K562 (cell line): ENCODE data around the gene TMCO4. TPM values are rescaled to one million over a fixed set of nuclear protein-coding genes. Genes with fewer than 3 reads are reported as not detected.

ENCODE experiments used
- ATAC-seq: fragments of 200-7000 bp; cut with Tn5 transposase; 3 replicates; pipeline ENCODE4 v1.9.1; 2020; ENCODE audit warnings: moderate library complexity
- BruUV-seq: library from RNA; stranded (reverse); fragments of 400-500 nt; replicated peaks from 2 replicates; lab custom pipeline; 2021; lab: Mats Ljungman, UMichigan
- CTCF ChIA-PET: fragments of 300-600 bp; formaldehyde crosslinking; extraction: SDS; loops from one replicate; lab custom pipeline; 2021; ENCODE audit warnings: low intra/inter-chr PET ratio; lab: Yijun Ruan, JAX
- POLR2A ChIA-PET: fragments of 300-600, 350-650 bp; sonication (Branson Sonifier 250); formaldehyde crosslinking; extraction: SDS; loops from one replicate; lab custom pipeline; 2021; ENCODE audit warnings: antibody characterized with exemption, inconsistent platforms; lab: Yijun Ruan, JAX
- DNase-seq, 4 experiments: peaks; one replicate each; pipeline versions ENCODE4 v3.0.0 to v3.0.0-alpha.2; 2011 to 2018; ENCODE audit warnings: low spot score in 3 of 4, mixed read lengths in 3 of 4; ENCODE audit errors: extremely low read depth in 1 of 4
- FAIRE-seq: peaks from 2 replicates; lab custom pipeline; 2011; peaks lifted over from hg19 to GRCh38; lab: Jason Lieb, UNC
- H2AFZ ChIP-seq: 2 replicates; pipeline ENCODE4 v1.6.0; 2011; ENCODE audit warnings: low read depth, low read length, control low read depth, inconsistent platforms
- H3K27ac ChIP-seq: fragments of 200-600 bp; 3 replicates; pipeline ENCODE4 v1.8.0; 2011; ENCODE audit warnings: low read depth, mild to moderate bottlenecking, control low read depth, inconsistent platforms, low read length, moderate library complexity, mixed read lengths; ENCODE audit errors: extremely low read depth
- H3K27me3 ChIP-seq, 2 experiments: fragments of 300-600 bp in 1 of 2; 2 replicates in 1 of 2; 3 replicates in 1 of 2; pipeline versions ENCODE4 v1.6.0 to v1.8.0; 2011; ENCODE audit warnings: inconsistent platforms in 2 of 2, low read length in 2 of 2, mild to moderate bottlenecking in 1 of 2, mixed read lengths in 1 of 2, moderate library complexity in 1 of 2; ENCODE audit not compliant: control insufficient read depth in 2 of 2, insufficient read depth in 2 of 2
- H3K36me3 ChIP-seq: fragments of 300-600 bp; 3 replicates; pipeline ENCODE4 v1.8.0; 2011; ENCODE audit warnings: mild to moderate bottlenecking, low read length, inconsistent platforms; ENCODE audit not compliant: control insufficient read depth, insufficient read depth
- H3K4me1 ChIP-seq, 2 experiments: fragments of 200-600 bp in 1 of 2; replicated peaks in 1 of 2; 2 replicates in 1 of 2; 3 replicates in 1 of 2; pipeline versions ENCODE4 v1.5.1 to v1.8.0; 2011; ENCODE audit warnings: inconsistent platforms in 2 of 2, low read length in 2 of 2, mild to moderate bottlenecking in 1 of 2, mixed read lengths in 1 of 2, moderate library complexity in 1 of 2; ENCODE audit not compliant: control insufficient read depth in 2 of 2, insufficient read depth in 2 of 2
- H3K4me2 ChIP-seq: 2 replicates; pipeline ENCODE4 v1.6.1; 2011; ENCODE audit warnings: low read length, control low read depth, inconsistent platforms, mixed read lengths; ENCODE audit not compliant: insufficient read depth
- H3K4me3 ChIP-seq: fragments of 200-600 bp; sonication (generic), shearing (Covaris generic); 2 replicates; pipeline ENCODE4 v1.5.1; 2016; ENCODE audit warnings: control low read depth, inconsistent platforms
- H3K79me2 ChIP-seq: fragments of 200-600 bp; 3 replicates; pipeline ENCODE4 v1.8.0; 2011; ENCODE audit warnings: low read length, inconsistent platforms; ENCODE audit not compliant: control insufficient read depth, insufficient read depth
- H3K9ac ChIP-seq, 2 experiments: 2 replicates each; pipeline versions ENCODE4 v1.6.0 to v1.6.1; 2011; ENCODE audit warnings: low read depth in 2 of 2, low read length in 2 of 2, control low read depth in 1 of 2, inconsistent platforms in 1 of 2, mild to moderate bottlenecking in 1 of 2, mixed read lengths in 1 of 2; ENCODE audit not compliant: insufficient read depth in 1 of 2
- H3K9me1 ChIP-seq: one replicate; pipeline ENCODE4 v1.6.0; 2011; ENCODE audit warnings: inconsistent platforms, mild to moderate bottlenecking, low read length, moderate library complexity; ENCODE audit not compliant: control insufficient read depth, insufficient read depth
- H3K9me3 ChIP-seq: replicated peaks from 2 replicates; pipeline ENCODE4 v1.5.1; 2011; ENCODE audit warnings: low read depth, low read length, inconsistent platforms; ENCODE audit not compliant: control insufficient read depth, insufficient read depth
- H4K20me1 ChIP-seq: replicated peaks from 2 replicates; pipeline ENCODE4 v1.6.1; 2011; ENCODE audit warnings: low read length, inconsistent platforms, mixed read lengths; ENCODE audit not compliant: control insufficient read depth, insufficient read depth
- FIP1L1 ChIP-seq: fragments of 200-400 bp; formaldehyde crosslinking; IDR thresholded peaks from 2 replicates; pipeline ENCODE4 v1.6.1; 2018; ENCODE audit warnings: mild to moderate bottlenecking, low read depth, low read length; ENCODE audit not compliant: poor library complexity, severe bottlenecking
- HIVEP1 ChIP-seq: fragments of 250-450 bp; sonication (Bioruptor Pico); IDR thresholded peaks from 2 replicates; pipeline ENCODE4 v1.4.0; 2020; ENCODE audit warnings: mild to moderate bottlenecking
- MITF ChIP-seq: IDR thresholded peaks from 2 replicates; pipeline ENCODE4 v1.6.1; 2014; ENCODE audit warnings: antibody characterized with exemption
- MTA1 ChIP-seq: fragments of 450-650 bp; IDR thresholded peaks from 2 replicates; pipeline ENCODE4 v1.6.1; 2017; ENCODE audit warnings: borderline replicate concordance
- SAFB ChIP-seq: fragments of 200-400 bp; formaldehyde crosslinking; IDR thresholded peaks from 2 replicates; pipeline ENCODE4 v1.6.1; 2017; ENCODE audit warnings: low read depth, low read length, borderline replicate concordance
- THAP7 ChIP-seq: fragments of 250-450 bp; sonication (Bioruptor Pico); IDR thresholded peaks from 2 replicates; pipeline ENCODE4 v1.5.0; 2021
- ZNF511 ChIP-seq: sonication (generic); formaldehyde crosslinking; IDR thresholded peaks from 2 replicates; pipeline ENCODE4 v1.8.0; 2022; ENCODE audit warnings: mild to moderate bottlenecking, missing genetic modification reagents
- WGBS: fragments of 100-300 bp; shearing (Covaris generic); methylation state at CpG from one replicate; pipeline ENCODE4 v1.1.6; 2016; ENCODE audit warnings: low coverage, mixed read lengths; ENCODE audit not compliant: insufficient coverage; ENCODE audit errors: missing lambda C conversion rate; 5-methylcytosine and 5-hydroxymethylcytosine counted together
- in situ Hi-C: fragments of 300-500 bp; cut with MboI; formaldehyde crosslinking; loops from 4 replicates; pipeline ENCODE4 v1.15.0; 2018; ENCODE audit warnings: inconsistent platforms, mixed read lengths
- intact Hi-C: fragments of 100-400 bp; cut with micrococcal nuclease; formaldehyde crosslinking; loops from 2 replicates; pipeline ENCODE4 v1.14.2; 2022
- polyA plus RNA-seq, 8 experiments: library from polyadenylated mRNA; depleted of rRNA in 4 of 8; stranded (reverse) in 5 of 8; unstranded in 3 of 8; fragments of >200 nt; fragmentation: Nextera tagmentation in 2 of 8; fragmentation: Illumina TruSeq in 1 of 8; extraction: Ambion mirVana in 2 of 8; extraction: Trizol in 1 of 8; gene quantifications; 2 replicates each; pipeline versions ENCODE4 v1.2.1 to v1.2.3, GENCODE V29; 2011 to 2014; ENCODE audit warnings: inconsistent platforms in 1 of 8, missing spikeins in 1 of 8
- total RNA-seq, 7 experiments: library from RNA; depleted of rRNA in 6 of 7; stranded (reverse); fragments of >200 nt in 6 of 7; fragmentation: Illumina TruSeq in 2 of 7; extraction: Trizol in 2 of 7; gene quantifications; 2 replicates each; pipeline versions ENCODE4 v1.2.1 to v1.2.3, GENCODE V29; 2011 to 2021; ENCODE audit warnings: low replicate concordance in 1 of 7

Gene TMCO4
- total and polyA plus RNA-seq, 9 of the 15 experiments (the other 6 are each of a cell fraction or from before 2014, with no cell fraction given), result 0.06 to 2.1 (median 1.2) TPM

- ChIA-PET POLR2A (interaction anchor here (0.7 to 1.1 kb wide), 2 partner anchors 11 to 16 kb away, joined by 3 read pairs; no protein-coding TSS in a partner anchor), CTCF (no interaction called here)
- no peak for ATAC-seq
- no peak for DNase-seq
- Histone ChIP-seq H2AFZ (no peak overlapping the region), H3K4me2 (no peak overlapping the region), H3K9me3 (no peaks in the 10 kb centered on the region), H3K79me2 (no peaks in the 10 kb centered on the region), H3K36me3 (no peaks in the 10 kb centered on the region), H3K4me3 (no peak overlapping the region), H3K27ac (no peak overlapping the region), H4K20me1 (peaks cover 11% of the 10 kb centered on the region; the same call in 1 of the 2 replicates), H3K9me1 (no peaks in the 10 kb centered on the region)
- in situ Hi-C loops, result no loop called here
- 7% methylated on average over 4 of the region's 4 CpGs for WGBS
- BruUV-seq, result no TSS peak
- FAIRE-seq, result no peak
- TF ChIP-seq FIP1L1 (no peak), MITF (no peak), THAP7 (CRISPR knock-in tag) (no peak), MTA1 (no peak), ZNF511 (CRISPR knock-in tag) (no peak), HIVEP1 (CRISPR knock-in tag) (no peak), SAFB (no peak)
- TF ChIP-seq, all 486 proteins: peak for 0
- H3K27me3 ChIP-seq, result peaks cover 31 to 78% of the 10 kb centered on the region in 2 experiments
- H3K4me1 ChIP-seq, result no peaks in the 10 kb centered on the region
- intact Hi-C loops, result no loop called here
- H3K9ac ChIP-seq, result no peak overlapping the region
Observed at GRCh38 chr1:19698181-19698580, 101.5 kb downstream of the TMCO4 start.
